GM06990 (cell line): ENCODE data around the gene PRSS8.
"Not testable (repeated sequence)": the region's sequence is repeated elsewhere in the genome, so short reads cannot be mapped to it uniquely, and the experiment has no call there.

ENCODE experiments used
- DNase-seq: peaks from one replicate; pipeline ENCODE4 v3.0.0-alpha.2; 2011; ENCODE audit not compliant: insufficient read length; ENCODE audit errors: extremely low read depth
- H3K27me3 ChIP-seq: replicated peaks from 2 replicates; pipeline ENCODE4 v1.6.0; 2011; ENCODE audit warnings: low read length; ENCODE audit not compliant: control insufficient read depth, insufficient read depth
- H3K36me3 ChIP-seq: 2 replicates; pipeline ENCODE4 v1.5.1; 2011; ENCODE audit warnings: low read length; ENCODE audit not compliant: control insufficient read depth, insufficient read depth
- H3K4me3 ChIP-seq: replicated peaks from 2 replicates; pipeline ENCODE4 v1.5.1; 2011; ENCODE audit warnings: low read depth, mild to moderate bottlenecking, control low read depth, low read length
- CTCF ChIP-seq: IDR thresholded peaks from 2 replicates; pipeline ENCODE4 v1.5.1; 2011; ENCODE audit warnings: low read length, control low read depth, mild to moderate bottlenecking, inconsistent platforms; ENCODE audit not compliant: insufficient read depth, poor library complexity, severe bottlenecking

PRSS8 gene

GRCh38 chr16:31179747-31180459, 44.4 kb upstream of the PRSS8 start, which contains the start of gene FUS:
Gene FUS, plus strand, starts transcription at chr16:31180139. Its CDS starts 76 bp downstream, at chr16:31180215.
- peak; percentile 92 for DNase-seq
- peaks cover 11% of the 10 kb centered on the region for H3K36me3 ChIP-seq
- peak within 1 kb of the TSS; percentile 92 for H3K4me3 ChIP-seq
- no peaks in the 10 kb centered on the region for H3K27me3 ChIP-seq
- TF ChIP-seq CTCF: no peak

GRCh38 chr16:31179219-31179746, 43.8 kb upstream of the PRSS8 start:
- DNase-seq: no peak
- H3K4me3 ChIP-seq: peak overlapping the region; percentile 59
- peaks cover 10% of the 10 kb centered on the region for H3K36me3 ChIP-seq
- H3K27me3 ChIP-seq: no peaks in the 10 kb centered on the region
- no peak for TF ChIP-seq CTCF

DNA sequence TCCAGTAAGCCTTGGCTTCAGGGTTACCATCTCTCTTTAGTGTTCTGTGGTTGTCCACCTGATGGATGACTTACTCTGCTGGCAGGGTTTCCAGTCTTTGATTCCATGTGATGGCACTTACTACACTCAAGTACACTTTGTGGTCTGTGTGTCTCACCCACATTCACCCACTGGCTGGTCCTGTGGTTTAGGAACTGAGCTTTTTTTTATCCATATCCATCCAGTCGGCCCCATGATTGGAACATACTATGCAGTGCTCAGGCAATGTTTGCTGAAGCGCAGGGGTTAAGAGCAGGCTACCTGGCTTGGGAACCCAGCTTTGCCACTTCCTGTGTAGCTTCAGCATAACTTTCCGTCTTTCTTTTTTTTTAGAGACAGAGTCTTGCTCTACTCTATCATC, 41.6 kb upstream of the PRSS8 start:
- Histone ChIP-seq H3K4me3 (no peak overlapping the region), H3K36me3 (no peaks in the 10 kb centered on the region; the same call in 1 of the 2 replicates), H3K27me3 (no peaks in the 10 kb centered on the region)
- no peak for TF ChIP-seq CTCF
- no peak for DNase-seq

- H3K27me3 ChIP-seq, DNase-seq, H3K4me3 ChIP-seq, H3K36me3 ChIP-seq: not testable (repeated sequence)
These were observed 34.5 kb upstream of the PRSS8 start for GRCh38 chr16:31170048-31170447.

DNA sequence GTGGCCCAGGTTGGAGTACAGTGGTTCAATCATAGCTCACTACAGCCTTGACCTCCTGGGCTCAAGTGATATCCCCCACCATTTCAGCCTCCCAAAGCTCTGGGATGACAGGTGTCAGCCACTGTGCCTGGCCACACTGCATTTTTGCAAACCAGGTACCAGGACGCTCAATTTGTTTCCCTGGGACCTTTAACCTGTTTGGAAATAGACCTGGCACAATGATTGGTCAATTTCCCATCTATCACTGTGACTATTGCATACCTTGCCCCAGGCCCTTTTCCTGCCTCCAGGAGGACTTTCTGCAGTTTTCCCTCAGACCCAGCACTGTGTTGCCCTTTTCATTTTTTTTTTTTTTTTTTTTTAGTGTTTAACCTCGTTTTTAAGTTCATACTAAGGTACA, 33.3 kb upstream of the PRSS8 start:
- H3K4me3 ChIP-seq: no peak overlapping the region
- no peak for DNase-seq
- no peaks in the 10 kb centered on the region for H3K27me3 ChIP-seq
- no peaks in the 10 kb centered on the region for H3K36me3 ChIP-seq
- no peak for TF ChIP-seq CTCF

- no peak for TF ChIP-seq CTCF
- H3K4me3 ChIP-seq: no peak overlapping the region
- DNase-seq: no peak
These were observed 31.8 kb upstream of the PRSS8 start for GRCh38 chr16:31167315-31167714.

More at GRCh38 chr16:31167315-31167714, 31.8 kb upstream of the PRSS8 start:
- H3K36me3 ChIP-seq: no peaks in the 10 kb centered on the region
- H3K27me3 ChIP-seq: no peaks in the 10 kb centered on the region
